ENCODE data around the gene WASHC4. TPM values are rescaled to one million over a fixed set of nuclear protein-coding genes. Genes with fewer than 3 reads are reported as not detected.

The WASHC4 gene
- total RNA-seq, 1 experiment from 2014 or later: 41.2 TPM

GRCh38 chr12:105166736-105167135 lies 59.2 kb downstream of the WASHC4 start:
- no peak for DNase-seq
- H2BK120ac ChIP-seq (ENCODE audit: low read depth, low read length, poor library complexity, severe bottlenecking): no peak overlapping the region
- no peaks in the 10 kb centered on the region for H3K23me2 ChIP-seq (ENCODE audit: insufficient read length, low read depth, low read length, poor library complexity, severe bottlenecking)
- no peak overlapping the region for H2BK12ac ChIP-seq (ENCODE audit: insufficient read length, low read depth, low read length)
- H3K27me3 ChIP-seq (ENCODE audit: insufficient read depth, low read length): no peaks in the 10 kb centered on the region
- H3K56ac ChIP-seq (ENCODE audit: insufficient read length, low read depth, low read length): no peak overlapping the region
- H4K20me1 ChIP-seq (ENCODE audit: control insufficient read depth, insufficient read depth, insufficient read length): no peaks in the 10 kb centered on the region
- H2BK20ac ChIP-seq (ENCODE audit: low read depth, low read length, poor library complexity, severe bottlenecking): no peak overlapping the region
- H3K27ac ChIP-seq (ENCODE audit: insufficient read length, low read depth, low read length): no peak overlapping the region
- H3T11ph ChIP-seq (ENCODE audit: low read length): no peak overlapping the region
- H3K79me1 ChIP-seq (ENCODE audit: insufficient read depth, low read depth, low read length, poor library complexity, severe bottlenecking): no peaks in the 10 kb centered on the region
- H3K14ac ChIP-seq (ENCODE audit: insufficient read depth, low read length): no peak overlapping the region
- H3K23ac ChIP-seq (ENCODE audit: insufficient read length, low read depth, low read length): no peak overlapping the region
- H4K5ac ChIP-seq (ENCODE audit: insufficient read length, low read depth, low read length): no peak overlapping the region
- no peak overlapping the region for H3K4me2 ChIP-seq (ENCODE audit: insufficient read depth, insufficient read length, low read length)
- H2AK5ac ChIP-seq (ENCODE audit: insufficient read length, low read length): no peak overlapping the region
- Mint-ChIP-seq H3K36me3 (ENCODE audit: insufficient read depth in 1 of 3, low read depth in 3 of 3) (peaks cover 11 to 53% (median 36%) of the 10 kb centered on the region in 3 experiments; a peak in 5 of 7 replicates), H3K27ac (no peak overlapping the region), H3K4me1 (no peaks in the 10 kb centered on the region), H3K27me3 (ENCODE audit: low read depth) (no peaks in the 10 kb centered on the region), H3K9me3 (no peaks in the 10 kb centered on the region), H3K4me3 (no peak overlapping the region)
- no CpG with 5 or more reads among the region's 1 CpG for WGBS (ENCODE audit: extremely low coverage, insufficient read length, low lambda C conversion rate)
- H3K9me3 ChIP-seq (ENCODE audit: control insufficient read depth, low read depth, low read length): no peaks in the 10 kb centered on the region
- no peak overlapping the region for H2AFZ ChIP-seq (ENCODE audit: low read length)
- TF ChIP-seq CTCF (conservative IDR thresholded peaks at IDR 0.05): no peak
- no peak overlapping the region for H3K9ac ChIP-seq (ENCODE audit: extremely low read depth, insufficient read length, low read length)
- H3K18ac ChIP-seq (ENCODE audit: insufficient read length, low read depth, low read length): no peak overlapping the region
- H3K4me1 ChIP-seq (ENCODE audit: insufficient read depth, low read length): no peaks in the 10 kb centered on the region
- no peak overlapping the region for H2BK15ac ChIP-seq (ENCODE audit: low read depth, low read length)
- no peak overlapping the region for H2BK5ac ChIP-seq (ENCODE audit: insufficient read length, low read length)
- no peaks in the 10 kb centered on the region for H3K79me2 ChIP-seq (ENCODE audit: insufficient read depth, low read length)
- no peak overlapping the region for H3K4ac ChIP-seq (ENCODE audit: low read depth, low read length)
- H4K91ac ChIP-seq (ENCODE audit: insufficient read length, low read depth, low read length): no peak overlapping the region
- H4K8ac ChIP-seq (replicated peaks; ENCODE audit: insufficient read length, low read depth, low read length): no peak overlapping the region
